ENCODE measurements around the gene NEK3.
"Not testable (repeated sequence)": the region's sequence is repeated elsewhere in the genome, so short reads cannot be mapped to it uniquely, and the experiment has no call there.

Gene NEK3

DNA sequence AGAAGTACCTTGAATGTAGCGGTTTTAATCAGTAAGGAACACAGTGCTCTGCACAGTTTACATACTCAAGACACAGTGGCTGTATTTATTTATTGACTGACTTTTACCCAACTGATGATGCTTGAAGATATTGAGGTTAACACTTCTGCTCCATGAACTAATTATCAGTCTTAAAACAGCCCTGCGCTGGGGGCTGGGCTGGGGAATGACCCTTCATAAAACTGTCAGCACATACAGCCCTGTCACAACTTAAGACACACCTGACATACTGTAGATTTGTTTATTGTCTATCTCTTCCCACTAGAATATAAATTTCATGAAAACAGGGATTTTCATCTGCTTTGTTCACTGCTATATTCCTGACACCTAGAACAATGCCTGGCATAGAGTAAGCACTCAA, 41.3 kb downstream of the NEK3 start:
- DNase-seq (ENCODE audit: low read depth) = no peak

DNA sequence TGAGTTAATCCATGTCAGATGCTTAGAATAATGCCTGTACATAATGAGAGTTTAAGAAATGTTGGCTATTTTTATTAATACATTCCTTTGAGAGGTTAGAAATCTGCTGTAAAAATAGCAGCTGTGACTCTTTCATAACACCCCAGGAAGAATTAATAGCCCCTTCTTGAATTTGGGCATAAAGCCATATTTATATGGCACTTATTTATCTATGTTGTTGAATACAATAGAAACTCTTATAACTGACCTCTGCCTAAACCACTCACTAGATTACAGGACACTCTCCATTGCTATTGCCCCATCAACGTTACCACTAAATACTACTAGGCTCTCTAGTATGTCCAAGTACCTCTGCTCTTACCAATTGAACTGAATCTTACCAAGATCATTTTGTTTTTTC, 46.8 kb downstream of the NEK3 start:
- no peak for DNase-seq (ENCODE audit: low read depth)

DNA sequence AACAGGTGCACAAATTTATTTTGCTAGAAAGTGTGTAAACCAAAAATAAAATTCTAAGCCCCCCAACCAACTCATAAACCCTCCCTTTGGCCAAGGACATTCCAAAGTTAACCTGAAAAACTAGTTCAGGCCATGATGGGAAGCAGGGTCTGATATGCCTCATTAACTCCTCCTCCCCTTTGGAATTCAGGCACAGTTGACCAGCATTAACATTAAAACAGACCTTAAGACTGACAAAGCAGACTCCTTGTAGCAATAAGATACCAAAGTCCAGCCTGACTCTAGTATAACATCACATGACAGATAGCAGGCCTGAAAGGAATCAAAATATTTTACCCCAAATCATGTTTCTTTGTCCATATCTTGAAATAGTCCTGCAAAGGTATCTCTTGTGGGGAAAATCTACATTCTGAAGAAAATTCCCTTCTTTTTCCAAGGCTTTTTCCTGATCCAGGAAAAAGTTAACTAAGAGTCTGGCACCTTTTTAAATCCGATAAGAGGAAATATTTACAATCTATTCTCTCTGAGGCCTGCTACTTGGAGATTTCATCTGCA, 50.2 kb downstream of the NEK3 start:
- no peak for DNase-seq (ENCODE audit: low read depth)

DNA sequence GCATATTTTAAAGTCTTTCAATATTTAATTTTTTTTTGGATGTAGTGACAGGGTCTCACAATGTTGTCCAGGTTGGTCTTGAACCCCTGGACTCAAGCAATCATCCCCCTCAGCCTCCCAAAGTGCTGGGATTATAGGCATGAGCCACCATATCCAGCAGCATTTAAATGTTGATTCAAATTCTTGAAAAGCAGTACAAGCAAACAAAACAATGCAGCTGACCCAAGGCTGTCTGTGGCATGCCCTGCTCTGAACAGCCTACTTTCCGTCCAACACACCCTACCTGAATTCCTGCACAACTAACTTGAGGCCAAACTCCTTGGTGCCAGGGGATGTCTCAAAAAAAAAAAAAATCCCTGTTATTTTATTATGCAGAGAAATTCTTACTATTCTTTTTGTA, 53.6 kb downstream of the NEK3 start:
- no peak for DNase-seq (ENCODE audit: low read depth)

DNA sequence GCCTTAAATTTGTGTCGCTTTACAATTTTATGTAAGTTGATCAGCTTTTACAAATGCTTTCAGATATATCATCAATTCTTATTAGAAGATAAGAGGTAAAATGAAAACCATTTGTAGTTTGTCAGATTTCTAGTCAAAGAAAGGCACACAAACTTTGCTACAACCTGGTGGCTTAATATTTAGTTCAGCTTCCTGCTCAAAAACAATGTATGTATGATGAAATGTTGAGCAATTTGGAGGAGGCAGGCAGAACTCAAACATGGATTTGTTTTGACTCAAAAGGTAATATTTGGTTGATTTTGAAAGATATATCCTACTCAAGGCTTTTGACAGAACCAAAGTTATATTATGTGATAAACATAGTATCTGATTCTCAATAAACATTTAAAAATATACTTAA, 54.8 kb downstream of the NEK3 start:
- no peak for DNase-seq (ENCODE audit: low read depth)

DNA sequence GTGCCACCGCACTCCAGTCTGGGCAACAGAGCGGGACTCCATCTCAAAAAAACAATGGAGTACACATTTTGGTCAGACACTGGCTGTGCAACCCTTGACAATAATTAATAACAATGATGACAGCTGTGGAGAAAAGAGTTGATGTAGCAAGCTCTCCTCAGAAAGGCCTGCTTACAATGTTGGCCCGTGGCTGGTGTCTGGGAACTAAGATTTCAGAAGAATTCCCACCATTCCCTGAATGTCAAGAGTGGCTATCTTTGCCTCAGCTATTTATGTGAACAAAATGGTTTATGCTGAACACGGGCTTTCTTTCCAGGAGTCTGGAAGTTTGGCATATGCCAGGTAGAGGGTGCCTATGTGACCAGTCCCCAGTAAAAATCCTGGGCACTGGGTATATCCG, 56.0 kb downstream of the NEK3 start:
- no peak for DNase-seq (ENCODE audit: low read depth)

DNA sequence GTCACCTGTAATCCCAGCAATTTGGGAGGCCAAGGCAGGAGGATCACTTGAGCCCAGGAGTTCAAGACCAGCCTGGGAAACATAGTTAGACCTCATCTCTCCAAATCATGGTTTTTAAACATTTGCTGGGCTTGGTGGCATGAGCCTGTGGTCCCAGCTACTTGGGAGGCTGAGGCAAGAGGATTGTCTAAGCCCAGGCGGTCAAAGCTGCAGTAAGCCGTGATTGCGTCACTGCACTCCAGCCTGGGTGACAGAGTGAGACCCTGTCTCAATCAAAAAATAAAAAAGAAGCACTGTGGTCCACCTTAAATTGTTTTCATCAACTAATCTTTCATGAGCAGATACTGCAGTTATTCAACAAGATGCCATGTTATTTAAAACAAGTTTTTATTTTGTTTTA, 57.0 kb downstream of the NEK3 start:
- DNase-seq (ENCODE audit: low read depth) = not testable (repeated sequence)

DNA sequence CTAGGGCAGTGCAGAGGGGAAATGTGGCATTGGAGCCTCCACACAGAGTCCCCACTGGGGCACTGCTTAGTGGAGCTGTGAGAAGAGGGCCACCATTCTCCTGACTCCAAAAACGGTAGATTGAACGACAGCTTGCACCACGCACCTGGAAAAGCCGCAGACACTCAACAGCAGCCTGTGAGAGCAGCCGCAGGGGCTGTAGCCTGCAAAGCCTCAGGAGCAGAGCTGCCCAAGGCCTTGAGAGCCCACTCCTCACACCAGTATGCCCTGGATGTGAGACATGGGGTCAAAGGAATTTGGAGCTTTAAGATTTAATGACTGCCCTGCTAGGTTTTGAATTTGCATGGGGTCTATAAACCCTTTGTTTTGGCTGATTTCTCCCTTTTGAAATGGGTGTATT, 62.2 kb downstream of the NEK3 start:
- DNase-seq (ENCODE audit: low read depth) = no peak

DNA sequence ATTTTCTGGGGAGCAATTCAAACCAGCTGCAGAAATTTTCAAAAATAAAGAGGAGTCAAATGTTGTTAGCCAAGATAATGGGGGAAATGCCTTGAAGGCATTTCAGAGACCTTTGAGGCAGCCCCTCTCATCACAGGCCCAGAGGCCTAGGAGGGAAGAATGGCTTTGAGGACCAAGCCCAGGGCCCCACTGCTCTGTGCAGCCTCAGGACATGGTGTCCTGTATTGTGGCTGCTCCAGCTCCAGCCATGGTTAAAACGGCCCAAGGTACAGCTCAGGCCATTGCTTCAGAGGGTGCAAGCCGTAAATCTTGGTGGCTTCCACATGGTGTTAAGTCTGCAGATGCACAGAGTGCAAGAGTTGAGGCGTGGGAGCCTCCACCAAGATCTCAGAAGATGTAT, 62.6 kb downstream of the NEK3 start:
- DNase-seq (ENCODE audit: low read depth) = no peak

DNA sequence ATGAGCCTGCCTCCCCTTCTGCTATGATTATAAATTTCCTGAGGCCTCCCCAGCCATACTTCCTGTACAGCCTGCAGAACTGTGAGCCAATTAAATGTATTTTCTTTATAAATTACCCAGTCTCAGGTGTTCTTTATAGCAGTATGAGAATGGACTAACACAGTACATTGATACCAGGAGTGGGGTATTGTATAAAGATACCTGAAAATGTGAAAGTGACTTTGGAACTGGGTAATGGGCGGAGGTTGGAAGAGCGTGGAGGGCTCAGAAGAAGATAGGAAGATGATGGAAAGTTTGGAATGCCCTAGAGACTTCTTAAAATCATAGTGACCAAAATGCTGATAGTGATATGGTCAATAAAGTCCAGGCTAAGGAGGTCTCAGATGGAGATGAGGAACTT, 63.3 kb downstream of the NEK3 start:
- DNase-seq (ENCODE audit: low read depth) = no peak

DNA sequence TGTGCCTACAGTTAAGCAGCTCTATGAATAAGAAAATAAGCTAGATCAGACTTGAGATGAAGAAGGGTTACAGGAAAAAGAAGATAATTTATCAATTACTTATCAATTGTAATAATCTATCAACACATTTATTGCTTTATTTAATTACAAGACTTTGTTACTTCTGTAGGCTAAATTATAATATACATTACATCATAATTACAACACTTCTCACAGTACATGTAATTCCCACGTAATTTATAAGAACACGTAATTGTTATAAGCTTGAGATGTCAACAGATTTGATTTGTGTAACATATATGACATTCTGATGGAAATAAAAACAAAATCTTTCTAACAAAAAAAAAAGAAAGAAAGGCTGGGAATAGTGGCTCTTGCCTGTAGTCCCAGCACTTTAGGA, 67.3 kb downstream of the NEK3 start:
- no peak for DNase-seq (ENCODE audit: low read depth)

DNA sequence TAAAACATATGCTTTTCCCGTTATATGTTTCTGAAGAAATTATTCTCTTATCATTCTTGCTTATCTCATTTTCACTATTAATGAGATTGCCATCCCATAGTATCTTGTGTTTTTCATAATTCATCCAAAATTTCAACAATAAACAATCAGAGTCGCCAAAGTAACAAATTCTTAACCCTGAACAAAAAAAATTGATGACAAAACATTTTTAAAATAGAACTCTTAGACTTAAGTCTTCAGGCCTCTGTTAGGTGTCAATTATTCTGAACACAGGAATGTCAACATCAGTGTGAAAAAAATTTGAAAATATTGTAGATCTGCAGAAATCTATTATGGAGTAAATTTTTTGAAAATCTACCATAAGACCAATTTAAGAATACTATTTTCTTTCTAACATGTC, 67.9 kb downstream of the NEK3 start:
- no peak for DNase-seq (ENCODE audit: low read depth)

DNA sequence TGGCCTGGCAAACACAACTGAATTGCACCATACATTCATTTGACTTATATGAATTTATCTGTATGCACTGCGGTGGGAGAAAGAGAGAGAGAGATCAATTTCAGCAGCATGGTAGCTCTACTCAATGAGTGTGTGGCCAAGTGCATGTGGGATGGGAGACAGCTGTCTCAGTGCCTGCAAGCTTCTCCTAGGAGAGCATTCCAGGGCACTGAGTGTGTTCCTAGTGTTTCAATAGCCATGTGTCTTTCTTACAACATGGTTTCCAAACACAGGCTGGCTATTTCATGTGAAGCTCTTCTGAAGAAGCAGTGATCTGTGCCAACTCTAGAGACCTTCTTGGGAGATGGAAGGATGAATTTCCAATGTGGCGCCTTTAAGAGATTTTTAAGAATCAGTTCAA, 74.0 kb downstream of the NEK3 start:
- DNase-seq (ENCODE audit: low read depth) = no peak

DNA sequence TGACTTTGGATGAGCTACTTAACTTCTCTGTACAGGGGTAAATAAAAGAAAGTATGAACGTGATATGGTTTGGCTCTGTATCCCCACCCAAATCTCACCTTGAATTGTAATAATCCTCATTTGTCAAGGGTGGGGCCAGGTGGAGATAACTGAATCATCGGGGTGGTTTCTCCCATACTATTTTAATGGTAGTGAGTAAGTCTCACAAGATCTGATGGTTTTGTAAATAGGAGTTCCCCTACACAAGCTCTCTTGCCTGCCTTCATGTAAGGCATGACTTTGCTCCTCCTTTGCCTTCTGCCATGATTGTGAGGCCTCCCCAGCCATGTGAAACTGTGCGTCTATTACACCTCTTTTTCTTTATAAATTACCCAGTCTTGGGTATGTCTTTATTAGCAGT, 74.4 kb downstream of the NEK3 start:
- DNase-seq (ENCODE audit: low read depth) = not testable (repeated sequence)
